VCaP (cell line): Measurements from ENCODE around the gene FBXW11.
A peak's percentile ranks its signal among the peaks of the same experiment; 100 is the strongest.
"Not testable (repeated sequence)": the region's sequence is repeated elsewhere in the genome, so short reads cannot be mapped to it uniquely, and the experiment has no call there.

Experiments
- H3K27ac ChIP-seq: fragments of 450-650 bp; 2 replicates; pipeline ENCODE4 v1.5.1; 2017
- CTCF ChIP-seq: fragments of 450-650 bp; conservative IDR thresholded peaks from 2 replicates; pipeline ENCODE4 v1.5.1; 2017; ENCODE audit warnings: mild to moderate bottlenecking, moderate library complexity

FBXW11 gene

GRCh38 chr5:171924493-171925122 is 81.8 kb downstream of the FBXW11 start:
- no peak for TF ChIP-seq CTCF
- H3K27ac ChIP-seq: peak overlapping the region; percentile 58

- TF ChIP-seq CTCF: no peak
Observed at GRCh38 chr5:171920765-171921391, 85.6 kb downstream of the FBXW11 start.

GRCh38 chr5:171915700-171916099 is 90.7 kb downstream of the FBXW11 start:
- not testable (repeated sequence) for H3K27ac ChIP-seq

More at GRCh38 chr5:171920765-171921391, 85.6 kb downstream of the FBXW11 start:
- H3K27ac ChIP-seq: 0 out of 2 replicates have a peak overlapping the region, but pooled peaks have one; percentile 3

GRCh38 chr5:171914726-171915338 is 91.6 kb downstream of the FBXW11 start:
- H3K27ac ChIP-seq: no peak overlapping the region
- no peak for TF ChIP-seq CTCF

GRCh38 chr5:171913987-171914273 is 92.5 kb downstream of the FBXW11 start:
- no peak for TF ChIP-seq CTCF
- peak overlapping the region; percentile 32 for H3K27ac ChIP-seq

GRCh38 chr5:171911152-171911551 is 95.3 kb downstream of the FBXW11 start:
- no peak overlapping the region for H3K27ac ChIP-seq
- no peak for TF ChIP-seq CTCF

GRCh38 chr5:171908638-171909037 is 97.8 kb downstream of the FBXW11 start:
- no peak for TF ChIP-seq CTCF
- peak overlapping the region; percentile 46 for H3K27ac ChIP-seq
